ENCODE measurements around the gene ADD2.
"Not testable (repeated sequence)": the region's sequence is repeated elsewhere in the genome, so short reads cannot be mapped to it uniquely, and the experiment has no call there.

The ADD2 gene

DNA sequence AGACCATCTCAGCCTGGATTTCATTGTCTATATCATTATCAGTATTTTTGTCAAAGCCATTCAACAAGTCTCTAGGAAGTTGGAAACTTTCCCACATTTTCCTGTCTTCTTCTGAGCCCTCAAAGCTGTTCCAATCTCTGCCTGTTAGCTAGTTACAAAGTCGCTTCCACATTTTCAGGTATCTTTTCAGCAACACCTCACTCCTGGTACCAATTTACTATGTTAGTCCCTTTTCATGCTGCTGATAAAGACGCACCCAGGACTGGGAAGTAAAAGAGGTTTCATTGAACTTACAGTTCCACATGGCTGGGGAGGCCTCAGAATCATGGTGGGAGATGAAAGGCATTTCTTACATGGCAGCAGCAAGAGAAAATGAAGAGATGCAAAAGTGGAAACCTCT, 31.7 kb upstream of the ADD2 start:
- Histone ChIP-seq H3K9me3 (ENCODE audit: severe bottlenecking) (no peaks in the 10 kb centered on the region), H3K27me3 (ENCODE audit: insufficient read depth, poor library complexity, severe bottlenecking) (no peaks in the 10 kb centered on the region), H3K27ac (ENCODE audit: poor library complexity, severe bottlenecking) (no peak overlapping the region), H3K36me3 (ENCODE audit: low read depth) (no peaks in the 10 kb centered on the region), H3K4me1 (ENCODE audit: insufficient read depth, poor library complexity, severe bottlenecking) (no peaks in the 10 kb centered on the region), H3K4me3 (ENCODE audit: severe bottlenecking) (no peak overlapping the region)
- no peak for TF ChIP-seq CTCF (IDR thresholded peaks at IDR 0.05; ENCODE audit: poor library complexity, severe bottlenecking)
- DNase-seq (ENCODE audit: low spot score) (no peak), ATAC-seq (ENCODE audit: low read depth) (no peak)

DNA sequence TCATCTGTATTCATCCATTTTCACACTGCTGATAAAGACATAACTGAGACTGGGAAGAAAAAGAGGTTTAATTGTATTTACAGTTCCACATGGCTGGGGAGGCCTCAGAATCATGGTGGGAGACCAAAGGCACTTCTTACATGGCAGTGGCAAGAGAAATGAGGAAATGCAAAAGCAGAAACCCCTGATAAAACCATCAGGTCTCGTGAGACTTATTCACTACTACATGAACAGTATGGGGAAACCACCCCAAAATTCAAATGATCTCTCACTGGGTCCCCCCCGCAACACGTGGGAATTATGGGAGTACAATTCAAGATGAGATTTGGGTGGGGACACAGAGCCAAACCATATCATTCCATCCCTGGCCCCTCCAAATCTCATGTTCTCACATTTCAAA, 30.0 kb upstream of the ADD2 start:
- ATAC-seq (ENCODE audit: low read depth); H3K27me3 ChIP-seq (ENCODE audit: insufficient read depth, poor library complexity, severe bottlenecking); H3K4me3 ChIP-seq (ENCODE audit: severe bottlenecking); H3K4me1 ChIP-seq (ENCODE audit: insufficient read depth, poor library complexity, severe bottlenecking); H3K36me3 ChIP-seq (ENCODE audit: low read depth); H3K27ac ChIP-seq (ENCODE audit: poor library complexity, severe bottlenecking); H3K9me3 ChIP-seq (ENCODE audit: severe bottlenecking); DNase-seq (ENCODE audit: low spot score): not testable (repeated sequence)

GRCh38 chr2:70797506-70797905, 29.5 kb upstream of the ADD2 start:
- no peaks in the 10 kb centered on the region for H3K9me3 ChIP-seq (ENCODE audit: severe bottlenecking)
- DNase-seq (ENCODE audit: low spot score) = no peak
- H3K36me3 ChIP-seq (ENCODE audit: low read depth) = no peaks in the 10 kb centered on the region
- H3K27ac ChIP-seq (ENCODE audit: poor library complexity, severe bottlenecking) = no peak overlapping the region
- no peak for TF ChIP-seq CTCF (IDR thresholded peaks at IDR 0.05; ENCODE audit: poor library complexity, severe bottlenecking)
- H3K4me3 ChIP-seq (ENCODE audit: severe bottlenecking) = no peak overlapping the region
- ATAC-seq (ENCODE audit: low read depth) = no peak
- H3K27me3 ChIP-seq (ENCODE audit: insufficient read depth, poor library complexity, severe bottlenecking) = peaks cover 11% of the 10 kb centered on the region
- H3K4me1 ChIP-seq (ENCODE audit: insufficient read depth, poor library complexity, severe bottlenecking) = no peaks in the 10 kb centered on the region

GRCh38 chr2:70796262-70796661, 28.3 kb upstream of the ADD2 start:
- H3K27ac ChIP-seq (ENCODE audit: poor library complexity, severe bottlenecking) = no peak overlapping the region
- DNase-seq (ENCODE audit: low spot score) = no peak
- no peak for ATAC-seq (ENCODE audit: low read depth)
- no peaks in the 10 kb centered on the region for H3K4me1 ChIP-seq (ENCODE audit: insufficient read depth, poor library complexity, severe bottlenecking)
- peaks cover 24% of the 10 kb centered on the region for H3K27me3 ChIP-seq (ENCODE audit: insufficient read depth, poor library complexity, severe bottlenecking)
- no peak for TF ChIP-seq CTCF (IDR thresholded peaks at IDR 0.05; ENCODE audit: poor library complexity, severe bottlenecking)
- H3K36me3 ChIP-seq (ENCODE audit: low read depth) = no peaks in the 10 kb centered on the region
- no peak overlapping the region for H3K4me3 ChIP-seq (ENCODE audit: severe bottlenecking)
- H3K9me3 ChIP-seq (ENCODE audit: severe bottlenecking) = no peaks in the 10 kb centered on the region

DNA sequence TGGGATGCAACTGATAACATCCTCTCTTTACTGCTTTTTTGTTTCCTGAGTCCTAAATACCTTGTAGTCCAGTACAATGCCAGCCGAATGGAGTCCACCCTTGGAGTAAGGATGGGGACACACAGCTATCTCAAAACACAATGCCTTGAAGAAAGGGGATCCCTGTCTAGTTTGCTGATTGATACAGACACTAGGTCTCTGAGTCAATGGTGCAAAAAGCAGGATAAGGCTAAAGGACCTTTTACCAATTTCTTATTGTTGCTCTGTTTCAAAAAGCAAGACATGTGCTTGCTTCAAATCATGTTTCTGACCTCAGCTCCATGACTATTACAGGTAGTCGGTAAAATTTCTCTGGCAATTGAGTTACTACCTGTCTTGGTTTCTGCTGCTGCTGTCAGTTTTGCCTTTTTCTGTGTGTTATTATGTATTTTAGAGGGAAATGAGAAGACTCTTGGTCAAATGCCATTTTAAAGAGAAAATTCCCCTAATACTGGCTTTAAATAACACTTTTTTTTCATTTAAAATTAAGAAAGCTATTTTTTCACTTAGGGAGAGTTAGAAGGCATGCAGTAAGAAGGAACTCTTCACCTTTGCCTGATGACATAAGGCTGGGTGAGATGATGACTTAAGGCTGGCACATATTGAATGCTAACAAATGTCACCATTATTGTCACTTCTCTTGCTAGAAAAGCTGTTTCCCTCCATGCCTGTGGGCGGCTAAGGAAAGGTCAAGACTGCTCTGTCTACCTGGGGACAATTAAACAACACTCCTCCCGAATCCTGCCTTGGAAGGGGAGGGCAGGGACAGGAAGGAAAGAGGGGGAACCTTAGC, 27.4 kb upstream of the ADD2 start:
- no peaks in the 10 kb centered on the region for H3K9me3 ChIP-seq (ENCODE audit: severe bottlenecking)
- no peaks in the 10 kb centered on the region for H3K4me1 ChIP-seq (ENCODE audit: insufficient read depth, poor library complexity, severe bottlenecking)
- no peak overlapping the region for H3K4me3 ChIP-seq (ENCODE audit: severe bottlenecking)
- peaks cover 32% of the 10 kb centered on the region for H3K27me3 ChIP-seq (ENCODE audit: insufficient read depth, poor library complexity, severe bottlenecking)
- H3K27ac ChIP-seq (ENCODE audit: poor library complexity, severe bottlenecking) = no peak overlapping the region
- no peak for TF ChIP-seq CTCF (IDR thresholded peaks at IDR 0.05; ENCODE audit: poor library complexity, severe bottlenecking)
- no peak for ATAC-seq (ENCODE audit: low read depth)
- no peak for DNase-seq (ENCODE audit: low spot score)
- H3K36me3 ChIP-seq (ENCODE audit: low read depth) = no peaks in the 10 kb centered on the region
